HG03060 (cell line): ENCODE measurements around the gene CPSF3.
"Not testable (repeated sequence)": the region's sequence is repeated elsewhere in the genome, so short reads cannot be mapped to it uniquely, and the experiment has no call there.

Experiments
- ATAC-seq: cut with Tn5 transposase; IDR thresholded peaks from one replicate; pipeline ENCODE4 v1.9.1; 2021; ENCODE audit warnings: low read depth, moderate number of reproducible peaks; ENCODE audit not compliant: unreplicated experiment

Gene CPSF3

GRCh38 chr2:9497017-9497416 lies 73.6 kb downstream of the CPSF3 start:
- ATAC-seq = no peak

GRCh38 chr2:9498210-9498609 lies 74.8 kb downstream of the CPSF3 start:
- no peak for ATAC-seq

DNA sequence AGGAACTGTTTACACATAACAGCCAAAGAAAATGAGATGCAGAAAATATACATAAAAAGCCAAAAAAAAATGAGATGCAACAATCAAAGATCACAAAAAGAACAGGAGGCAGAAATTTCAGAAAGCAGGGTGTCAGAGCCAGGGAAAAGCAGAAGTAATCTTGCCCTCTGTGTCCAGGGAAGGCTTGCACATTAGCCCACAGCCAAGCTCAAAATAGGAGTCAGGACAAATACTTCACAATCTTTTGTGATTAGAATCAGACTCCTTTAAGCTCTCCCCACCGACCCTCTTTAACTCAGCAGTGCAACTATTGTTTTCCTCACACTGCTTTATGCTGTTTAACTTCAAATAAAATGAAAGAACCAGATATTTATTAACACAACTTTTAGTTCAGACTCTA lies 85.5 kb downstream of the CPSF3 start:
- ATAC-seq = no peak

DNA sequence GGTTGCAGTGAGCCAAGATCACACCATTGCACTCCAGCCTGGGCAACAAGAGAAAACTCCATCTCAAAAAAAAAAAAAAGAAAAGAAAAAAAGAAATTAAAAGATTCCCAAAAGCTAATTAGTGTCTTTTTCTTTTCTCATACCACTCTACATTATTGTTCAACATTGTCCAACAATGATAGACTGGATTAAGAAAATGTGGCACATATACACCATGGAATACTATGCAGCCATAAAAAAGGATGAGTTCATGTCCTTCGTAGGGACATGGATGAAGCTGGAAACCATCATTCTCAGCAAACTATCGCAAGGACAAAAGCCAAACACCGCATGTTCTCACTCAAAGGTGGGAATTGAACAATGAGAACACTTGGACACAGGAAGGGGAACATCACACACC lies 90.5 kb downstream of the CPSF3 start:
- not testable (repeated sequence) for ATAC-seq

DNA sequence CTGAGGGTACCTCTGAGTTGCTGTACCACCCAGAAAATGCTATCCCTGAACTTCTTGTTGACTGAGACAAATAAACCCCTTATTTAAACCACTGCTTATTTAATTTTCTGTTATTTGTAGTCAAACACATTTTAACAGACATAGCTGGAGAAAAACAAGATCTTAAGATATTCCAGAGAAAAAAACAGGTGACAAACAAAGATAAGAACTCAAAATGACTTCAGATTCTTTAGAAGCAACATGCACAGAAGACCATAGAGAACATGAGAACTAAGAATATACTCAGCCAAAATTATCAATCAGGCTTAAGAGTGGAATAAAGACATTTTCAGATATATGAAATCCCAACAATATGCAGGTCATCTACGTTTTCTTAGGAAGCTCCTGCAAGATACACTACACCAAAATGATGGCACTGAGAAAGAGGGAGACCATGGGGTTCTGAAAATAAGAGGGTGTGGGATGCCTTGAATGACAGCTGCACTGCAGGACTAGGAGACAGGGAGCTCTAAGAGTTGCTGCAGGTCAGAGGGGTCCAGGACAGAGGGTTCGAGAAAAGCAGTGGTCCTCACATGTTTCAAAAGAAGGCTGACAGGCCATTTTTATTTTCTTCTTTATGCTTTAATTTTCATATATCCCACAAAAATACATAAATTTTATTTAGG lies 93.8 kb downstream of the CPSF3 start:
- no peak for ATAC-seq

DNA sequence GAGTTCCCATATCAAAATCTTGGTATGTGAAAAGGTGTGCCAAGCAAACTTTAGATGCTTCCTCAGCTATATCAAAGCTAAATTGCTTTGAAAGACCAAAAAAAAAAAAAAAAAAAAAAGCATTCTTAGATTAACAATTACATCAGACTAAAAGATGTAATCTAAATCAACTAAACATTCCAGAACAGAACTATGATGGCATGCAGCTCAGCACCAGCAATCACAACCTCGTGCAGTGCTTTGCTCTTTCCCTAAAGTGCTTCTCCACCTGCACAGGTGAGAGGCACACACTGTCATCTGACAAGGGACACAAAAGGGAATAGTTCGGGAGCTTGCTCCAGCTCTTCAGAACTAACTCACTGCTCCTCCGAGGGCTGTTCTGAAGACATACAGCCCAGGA lies 94.7 kb downstream of the CPSF3 start:
- no peak for ATAC-seq

- ATAC-seq = no peak
Observed at GRCh38 chr2:9518780-9519179, 95.3 kb downstream of the CPSF3 start.

DNA sequence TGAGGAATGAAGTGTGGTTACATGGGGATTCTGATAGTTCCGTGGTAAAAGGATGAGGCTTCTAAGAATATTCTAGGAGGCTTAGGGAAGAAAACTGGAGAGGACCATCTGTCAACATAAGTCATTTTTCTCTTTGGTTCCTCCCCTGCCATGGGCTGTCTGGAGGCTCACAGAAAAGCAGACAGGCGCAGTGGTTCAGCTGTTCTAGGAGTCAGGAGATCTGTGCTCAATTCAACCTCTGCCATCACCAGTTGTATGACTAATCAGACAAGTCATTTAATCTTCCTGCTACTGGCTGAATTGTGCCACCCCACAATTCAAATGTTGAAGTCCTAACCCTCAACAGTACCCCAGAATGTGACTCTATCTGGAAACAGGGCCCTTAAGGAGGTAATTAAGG lies 95.8 kb downstream of the CPSF3 start:
- no peak for ATAC-seq
